HEK293 (cell line): Measurements from ENCODE around the gene TRIM27.

Experiments
- CTCF ChIA-PET: fragments of 350-600 bp; formaldehyde crosslinking; extraction: SDS; loops from one replicate; lab custom pipeline; 2021; ENCODE audit warnings: antibody characterized with exemption; lab: Yijun Ruan, JAX
- POLR2A ChIA-PET: fragments of 300-600 bp; formaldehyde crosslinking; extraction: SDS; loops from one replicate; lab custom pipeline; 2020; ENCODE audit warnings: antibody characterized with exemption, inconsistent platforms; lab: Yijun Ruan, JAX
- H3K27ac ChIP-seq: fragments of 200-500 bp; sonication (Bioruptor generic); 2 replicates; pipeline ENCODE4 v1.5.1; 2014; ENCODE audit warnings: low read depth, low read length, control low read depth, inconsistent platforms; ENCODE audit errors: extremely low read depth
- H3K36me3 ChIP-seq, 2 experiments: fragments of 200-500 bp in 1 of 2; sonication (Bioruptor generic) in 1 of 2; 1 replicate in 1 of 2; 2 replicates in 1 of 2; pipeline ENCODE4 v1.5.1; 2014 to 2017; ENCODE audit warnings: inconsistent platforms in 2 of 2, low read length in 2 of 2; ENCODE audit not compliant: control insufficient read depth in 2 of 2, insufficient read depth in 1 of 2
- H3K4me1 ChIP-seq: fragments of 200-500 bp; sonication (Bioruptor generic); 2 replicates; pipeline ENCODE4 v1.5.1; 2014; ENCODE audit warnings: mild to moderate bottlenecking, low read length, inconsistent platforms; ENCODE audit not compliant: control insufficient read depth, insufficient read depth
- H3K4me3 ChIP-seq: 2 replicates; pipeline ENCODE4 v1.5.1; 2011; ENCODE audit warnings: low read depth, mild to moderate bottlenecking, control low read depth, low read length, moderate library complexity
- H3K9me3 ChIP-seq: fragments of 200-500 bp; sonication (Bioruptor generic); 2 replicates; pipeline ENCODE4 v1.5.1; 2014; ENCODE audit warnings: low read depth, low read length, inconsistent platforms; ENCODE audit not compliant: control insufficient read depth, insufficient read depth
- KLF10 ChIP-seq: fragments of 450-650 bp; IDR thresholded peaks from 2 replicates; pipeline ENCODE4 v1.5.1; 2018; ENCODE audit warnings: missing biosample characterization, mild to moderate bottlenecking, missing genetic modification characterization
- MZF1 ChIP-seq: fragments of 450-650 bp; formaldehyde crosslinking; IDR thresholded peaks from 2 replicates; pipeline ENCODE4 v1.5.1; 2017; ENCODE audit warnings: missing biosample characterization, missing genetic modification characterization, borderline replicate concordance
- ZEB2 ChIP-seq: fragments of 450-650 bp; formaldehyde crosslinking; IDR thresholded peaks from 2 replicates; pipeline ENCODE4 v1.5.1; 2016; ENCODE audit warnings: missing biosample characterization, missing genetic modification characterization
- ZFP69B ChIP-seq: fragments of 450-650 bp; formaldehyde crosslinking; IDR thresholded peaks from 2 replicates; pipeline ENCODE4 v1.5.1; 2016; ENCODE audit warnings: missing biosample characterization, missing genetic modification characterization
- ZIC2 ChIP-seq: fragments of 450-650 bp; formaldehyde crosslinking; IDR thresholded peaks from 2 replicates; pipeline ENCODE4 v1.5.1; 2016; ENCODE audit warnings: missing biosample characterization, missing genetic modification characterization
- ZNF140 ChIP-seq: fragments of 450-650 bp; formaldehyde crosslinking; IDR thresholded peaks from 2 replicates; pipeline ENCODE4 v1.5.1; 2016; ENCODE audit warnings: missing biosample characterization, missing genetic modification characterization
- ZNF302 ChIP-seq: fragments of 450-650 bp; formaldehyde crosslinking; IDR thresholded peaks from 2 replicates; pipeline ENCODE4 v1.5.1; 2016; ENCODE audit warnings: missing biosample characterization, missing genetic modification characterization, low read depth
- ZNF354C ChIP-seq: fragments of 450-650 bp; formaldehyde crosslinking; IDR thresholded peaks from 2 replicates; pipeline ENCODE4 v1.5.1; 2016; ENCODE audit warnings: missing biosample characterization, missing genetic modification characterization, low read depth, borderline replicate concordance
- ZNF530 ChIP-seq: fragments of 450-650 bp; formaldehyde crosslinking; IDR thresholded peaks from 2 replicates; pipeline ENCODE4 v1.5.1; 2016; ENCODE audit warnings: low read depth, missing biosample characterization, missing genetic modification characterization
- ZNF623 ChIP-seq: fragments of 450-650 bp; formaldehyde crosslinking; IDR thresholded peaks from 2 replicates; pipeline ENCODE4 v1.5.1; 2016; ENCODE audit warnings: missing biosample characterization, missing genetic modification characterization
- ZNF777 ChIP-seq: fragments of 450-650 bp; formaldehyde crosslinking; IDR thresholded peaks from 2 replicates; pipeline ENCODE4 v1.5.1; 2017; ENCODE audit warnings: missing biosample characterization, missing genetic modification characterization, borderline replicate concordance
- ZNF792 ChIP-seq: fragments of 450-650 bp; formaldehyde crosslinking; IDR thresholded peaks from 2 replicates; pipeline ENCODE4 v1.5.1; 2016; ENCODE audit warnings: missing biosample characterization, missing genetic modification characterization
- ZXDB ChIP-seq: fragments of 450-650 bp; formaldehyde crosslinking; IDR thresholded peaks from 2 replicates; pipeline ENCODE4 v1.5.1; 2016; ENCODE audit warnings: missing biosample characterization, missing genetic modification characterization
- TF ChIP-seq, protein P1 (sequence below): fragments of 450-650 bp; formaldehyde crosslinking; IDR thresholded peaks from 2 replicates; pipeline ENCODE4 v1.5.1; 2017; ENCODE audit warnings: missing biosample characterization, missing genetic modification characterization
- TF ChIP-seq, protein P2 (sequence below): fragments of 450-650 bp; formaldehyde crosslinking; IDR thresholded peaks from 2 replicates; pipeline ENCODE4 v1.5.1; 2016; ENCODE audit warnings: missing biosample characterization, missing genetic modification characterization
- TF ChIP-seq, protein P3 (sequence below): fragments of 450-650 bp; formaldehyde crosslinking; IDR thresholded peaks from 2 replicates; pipeline ENCODE4 v1.5.1; 2016; ENCODE audit warnings: missing biosample characterization, missing genetic modification characterization
- TF ChIP-seq, protein P4 (sequence below): fragments of 450-650 bp; formaldehyde crosslinking; optimal IDR thresholded peaks from 2 replicates; pipeline ENCODE3; 2016; ENCODE audit warnings: missing biosample characterization, mild to moderate bottlenecking, missing genetic modification characterization
- TF ChIP-seq, protein P5 (sequence below): fragments of 450-650 bp; formaldehyde crosslinking; IDR thresholded peaks from 2 replicates; pipeline ENCODE4 v1.5.1; 2016; ENCODE audit warnings: missing biosample characterization, missing genetic modification characterization
- TF ChIP-seq, protein P6 (sequence below): fragments of 450-650 bp; formaldehyde crosslinking; IDR thresholded peaks from 2 replicates; pipeline ENCODE4 v1.5.1; 2017; ENCODE audit warnings: missing biosample characterization, missing genetic modification characterization
- TF ChIP-seq, protein P7 (sequence below): fragments of 450-650 bp; formaldehyde crosslinking; IDR thresholded peaks from 2 replicates; pipeline ENCODE4 v1.5.1; 2017; ENCODE audit warnings: missing biosample characterization, missing genetic modification characterization

The TRIM27 gene

DNA sequence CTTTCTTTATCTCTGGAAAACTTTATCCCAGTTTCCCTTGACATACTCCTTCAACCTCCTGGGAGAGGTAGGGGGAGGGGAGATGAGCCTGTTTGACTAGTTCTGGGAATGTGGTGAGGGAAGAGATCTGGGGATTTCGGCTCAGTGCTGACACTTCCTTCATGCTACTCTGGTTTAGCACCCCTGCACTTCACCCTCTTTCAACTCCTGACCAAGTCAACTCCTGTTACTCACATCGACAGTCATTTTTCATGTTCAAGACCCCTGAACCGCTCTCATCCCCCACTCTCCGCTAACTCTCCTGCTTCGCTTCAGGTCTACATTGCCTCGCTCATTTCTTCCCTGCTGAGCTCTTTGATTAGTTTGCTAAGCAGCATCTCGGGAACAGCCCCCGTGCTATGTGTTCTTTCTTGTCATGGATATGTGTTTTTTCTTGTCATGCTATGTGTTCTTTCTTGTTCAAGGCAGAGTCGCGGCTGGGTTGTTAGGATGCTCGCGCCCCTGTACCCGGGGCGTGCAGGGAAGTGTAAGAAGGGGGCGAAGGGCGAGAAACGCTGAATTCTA is 16.6 kb upstream of the TRIM27 start (continued):
- TF ChIP-seq, protein P1, sequence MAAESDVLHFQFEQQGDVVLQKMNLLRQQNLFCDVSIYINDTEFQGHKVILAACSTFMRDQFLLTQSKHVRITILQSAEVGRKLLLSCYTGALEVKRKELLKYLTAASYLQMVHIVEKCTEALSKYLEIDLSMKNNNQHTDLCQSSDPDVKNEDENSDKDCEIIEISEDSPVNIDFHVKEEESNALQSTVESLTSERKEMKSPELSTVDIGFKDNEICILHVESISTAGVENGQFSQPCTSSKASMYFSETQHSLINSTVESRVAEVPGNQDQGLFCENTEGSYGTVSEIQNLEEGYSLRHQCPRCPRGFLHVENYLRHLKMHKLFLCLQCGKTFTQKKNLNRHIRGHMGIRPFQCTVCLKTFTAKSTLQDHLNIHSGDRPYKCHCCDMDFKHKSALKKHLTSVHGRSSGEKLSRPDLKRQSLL (tag by site-specific recombination) = no peak
- TF ChIP-seq MZF1 (tag by site-specific recombination) = peak; percentile 87
- no peak for TF ChIP-seq ZNF530 (tag by site-specific recombination)
- TF ChIP-seq, protein P2, sequence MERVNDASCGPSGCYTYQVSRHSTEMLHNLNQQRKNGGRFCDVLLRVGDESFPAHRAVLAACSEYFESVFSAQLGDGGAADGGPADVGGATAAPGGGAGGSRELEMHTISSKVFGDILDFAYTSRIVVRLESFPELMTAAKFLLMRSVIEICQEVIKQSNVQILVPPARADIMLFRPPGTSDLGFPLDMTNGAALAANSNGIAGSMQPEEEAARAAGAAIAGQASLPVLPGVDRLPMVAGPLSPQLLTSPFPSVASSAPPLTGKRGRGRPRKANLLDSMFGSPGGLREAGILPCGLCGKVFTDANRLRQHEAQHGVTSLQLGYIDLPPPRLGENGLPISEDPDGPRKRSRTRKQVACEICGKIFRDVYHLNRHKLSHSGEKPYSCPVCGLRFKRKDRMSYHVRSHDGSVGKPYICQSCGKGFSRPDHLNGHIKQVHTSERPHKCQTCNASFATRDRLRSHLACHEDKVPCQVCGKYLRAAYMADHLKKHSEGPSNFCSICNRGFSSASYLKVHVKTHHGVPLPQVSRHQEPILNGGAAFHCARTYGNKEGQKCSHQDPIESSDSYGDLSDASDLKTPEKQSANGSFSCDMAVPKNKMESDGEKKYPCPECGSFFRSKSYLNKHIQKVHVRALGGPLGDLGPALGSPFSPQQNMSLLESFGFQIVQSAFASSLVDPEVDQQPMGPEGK = peak; percentile 25
- TF ChIP-seq ZFP69B = peak; percentile 23; the same call in 1 of the 2 replicates
- TF ChIP-seq, protein P3, sequence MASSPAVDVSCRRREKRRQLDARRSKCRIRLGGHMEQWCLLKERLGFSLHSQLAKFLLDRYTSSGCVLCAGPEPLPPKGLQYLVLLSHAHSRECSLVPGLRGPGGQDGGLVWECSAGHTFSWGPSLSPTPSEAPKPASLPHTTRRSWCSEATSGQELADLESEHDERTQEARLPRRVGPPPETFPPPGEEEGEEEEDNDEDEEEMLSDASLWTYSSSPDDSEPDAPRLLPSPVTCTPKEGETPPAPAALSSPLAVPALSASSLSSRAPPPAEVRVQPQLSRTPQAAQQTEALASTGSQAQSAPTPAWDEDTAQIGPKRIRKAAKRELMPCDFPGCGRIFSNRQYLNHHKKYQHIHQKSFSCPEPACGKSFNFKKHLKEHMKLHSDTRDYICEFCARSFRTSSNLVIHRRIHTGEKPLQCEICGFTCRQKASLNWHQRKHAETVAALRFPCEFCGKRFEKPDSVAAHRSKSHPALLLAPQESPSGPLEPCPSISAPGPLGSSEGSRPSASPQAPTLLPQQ (tag by site-specific recombination) = no peak
- TF ChIP-seq, protein P4, sequence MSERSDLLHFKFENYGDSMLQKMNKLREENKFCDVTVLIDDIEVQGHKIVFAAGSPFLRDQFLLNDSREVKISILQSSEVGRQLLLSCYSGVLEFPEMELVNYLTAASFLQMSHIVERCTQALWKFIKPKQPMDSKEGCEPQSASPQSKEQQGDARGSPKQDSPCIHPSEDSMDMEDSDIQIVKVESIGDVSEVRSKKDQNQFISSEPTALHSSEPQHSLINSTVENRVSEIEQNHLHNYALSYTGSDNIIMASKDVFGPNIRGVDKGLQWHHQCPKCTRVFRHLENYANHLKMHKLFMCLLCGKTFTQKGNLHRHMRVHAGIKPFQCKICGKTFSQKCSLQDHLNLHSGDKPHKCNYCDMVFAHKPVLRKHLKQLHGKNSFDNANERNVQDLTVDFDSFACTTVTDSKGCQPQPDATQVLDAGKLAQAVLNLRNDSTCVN = peak; percentile 70
- TF ChIP-seq ZIC2 (tag by site-specific recombination) = 0 out of 2 replicates have a peak, but pooled peaks have one; percentile 13
- TF ChIP-seq, protein P5, sequence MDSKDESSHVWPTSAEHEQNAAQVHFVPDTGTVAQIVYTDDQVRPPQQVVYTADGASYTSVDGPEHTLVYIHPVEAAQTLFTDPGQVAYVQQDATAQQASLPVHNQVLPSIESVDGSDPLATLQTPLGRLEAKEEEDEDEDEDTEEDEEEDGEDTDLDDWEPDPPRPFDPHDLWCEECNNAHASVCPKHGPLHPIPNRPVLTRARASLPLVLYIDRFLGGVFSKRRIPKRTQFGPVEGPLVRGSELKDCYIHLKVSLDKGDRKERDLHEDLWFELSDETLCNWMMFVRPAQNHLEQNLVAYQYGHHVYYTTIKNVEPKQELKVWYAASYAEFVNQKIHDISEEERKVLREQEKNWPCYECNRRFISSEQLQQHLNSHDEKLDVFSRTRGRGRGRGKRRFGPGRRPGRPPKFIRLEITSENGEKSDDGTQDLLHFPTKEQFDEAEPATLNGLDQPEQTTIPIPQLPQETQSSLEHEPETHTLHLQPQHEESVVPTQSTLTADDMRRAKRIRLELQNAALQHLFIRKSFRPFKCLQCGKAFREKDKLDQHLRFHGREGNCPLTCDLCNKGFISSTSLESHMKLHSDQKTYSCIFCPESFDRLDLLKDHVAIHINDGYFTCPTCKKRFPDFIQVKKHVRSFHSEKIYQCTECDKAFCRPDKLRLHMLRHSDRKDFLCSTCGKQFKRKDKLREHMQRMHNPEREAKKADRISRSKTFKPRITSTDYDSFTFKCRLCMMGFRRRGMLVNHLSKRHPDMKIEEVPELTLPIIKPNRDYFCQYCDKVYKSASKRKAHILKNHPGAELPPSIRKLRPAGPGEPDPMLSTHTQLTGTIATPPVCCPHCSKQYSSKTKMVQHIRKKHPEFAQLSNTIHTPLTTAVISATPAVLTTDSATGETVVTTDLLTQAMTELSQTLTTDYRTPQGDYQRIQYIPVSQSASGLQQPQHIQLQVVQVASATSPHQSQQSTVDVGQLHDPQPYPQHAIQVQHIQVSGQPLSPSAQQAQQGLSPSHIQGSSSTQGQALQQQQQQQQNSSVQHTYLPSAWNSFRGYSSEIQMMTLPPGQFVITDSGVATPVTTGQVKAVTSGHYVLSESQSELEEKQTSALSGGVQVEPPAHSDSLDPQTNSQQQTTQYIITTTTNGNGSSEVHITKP (tag by site-specific recombination) = peak; percentile 55
- TF ChIP-seq ZXDB (tag by site-specific recombination) = 0 out of 2 replicates have a peak, but pooled peaks have one; percentile 1
- TF ChIP-seq, all 188 proteins: peak for 22

DNA sequence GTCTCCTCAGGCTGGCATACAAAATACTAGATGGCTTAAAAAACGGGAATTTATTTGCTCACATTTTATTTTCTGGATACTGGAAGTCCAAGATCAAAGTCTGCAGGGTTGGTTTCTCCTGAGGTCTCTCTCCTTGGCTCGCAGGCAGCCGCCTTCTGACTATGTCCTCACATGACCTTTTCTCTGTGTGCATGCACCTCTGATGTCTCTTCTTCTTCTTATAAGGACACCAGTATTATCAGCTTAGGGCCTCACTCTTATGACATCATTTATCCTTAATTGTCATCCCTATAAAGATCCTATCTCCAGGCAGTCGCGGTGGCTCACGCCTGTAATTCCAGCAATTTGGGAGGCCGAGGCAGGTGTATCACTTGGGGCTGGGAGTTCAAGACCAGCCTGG is 9.3 kb upstream of the TRIM27 start:
- Histone ChIP-seq H3K27ac (no peak overlapping the region), H3K9me3 (no peaks in the 10 kb centered on the region), H3K36me3 (no peaks in the 10 kb centered on the region), H3K4me3 (no peak overlapping the region), H3K4me1 (no peaks in the 10 kb centered on the region)
- ChIA-PET POLR2A (interaction anchor here (1.1 to 2.3 kb wide), 2 partner anchors 9 kb away, joined by 6 read pairs; partner anchors contain the start of gene TRIM27), CTCF (interaction anchor here (1.7 kb wide), 1 partner anchor 95 kb away, joined by 7 read pairs; no protein-coding TSS in a partner anchor)
- TF ChIP-seq, protein P6, sequence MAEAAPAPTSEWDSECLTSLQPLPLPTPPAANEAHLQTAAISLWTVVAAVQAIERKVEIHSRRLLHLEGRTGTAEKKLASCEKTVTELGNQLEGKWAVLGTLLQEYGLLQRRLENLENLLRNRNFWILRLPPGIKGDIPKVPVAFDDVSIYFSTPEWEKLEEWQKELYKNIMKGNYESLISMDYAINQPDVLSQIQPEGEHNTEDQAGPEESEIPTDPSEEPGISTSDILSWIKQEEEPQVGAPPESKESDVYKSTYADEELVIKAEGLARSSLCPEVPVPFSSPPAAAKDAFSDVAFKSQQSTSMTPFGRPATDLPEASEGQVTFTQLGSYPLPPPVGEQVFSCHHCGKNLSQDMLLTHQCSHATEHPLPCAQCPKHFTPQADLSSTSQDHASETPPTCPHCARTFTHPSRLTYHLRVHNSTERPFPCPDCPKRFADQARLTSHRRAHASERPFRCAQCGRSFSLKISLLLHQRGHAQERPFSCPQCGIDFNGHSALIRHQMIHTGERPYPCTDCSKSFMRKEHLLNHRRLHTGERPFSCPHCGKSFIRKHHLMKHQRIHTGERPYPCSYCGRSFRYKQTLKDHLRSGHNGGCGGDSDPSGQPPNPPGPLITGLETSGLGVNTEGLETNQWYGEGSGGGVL = no peak
- TF ChIP-seq ZIC2 (tag by site-specific recombination) (no peak), ZNF140 (tag by site-specific recombination) (no peak), ZNF777 (tag by site-specific recombination) (no peak), ZNF302 (tag by site-specific recombination) (no peak), ZEB2 (tag by site-specific recombination) (no peak), ZNF623 (tag by site-specific recombination) (no peak), ZNF354C (tag by site-specific recombination) (no peak), KLF10 (no peak), ZNF792 (tag by site-specific recombination) (no peak)
- TF ChIP-seq, protein P7, sequence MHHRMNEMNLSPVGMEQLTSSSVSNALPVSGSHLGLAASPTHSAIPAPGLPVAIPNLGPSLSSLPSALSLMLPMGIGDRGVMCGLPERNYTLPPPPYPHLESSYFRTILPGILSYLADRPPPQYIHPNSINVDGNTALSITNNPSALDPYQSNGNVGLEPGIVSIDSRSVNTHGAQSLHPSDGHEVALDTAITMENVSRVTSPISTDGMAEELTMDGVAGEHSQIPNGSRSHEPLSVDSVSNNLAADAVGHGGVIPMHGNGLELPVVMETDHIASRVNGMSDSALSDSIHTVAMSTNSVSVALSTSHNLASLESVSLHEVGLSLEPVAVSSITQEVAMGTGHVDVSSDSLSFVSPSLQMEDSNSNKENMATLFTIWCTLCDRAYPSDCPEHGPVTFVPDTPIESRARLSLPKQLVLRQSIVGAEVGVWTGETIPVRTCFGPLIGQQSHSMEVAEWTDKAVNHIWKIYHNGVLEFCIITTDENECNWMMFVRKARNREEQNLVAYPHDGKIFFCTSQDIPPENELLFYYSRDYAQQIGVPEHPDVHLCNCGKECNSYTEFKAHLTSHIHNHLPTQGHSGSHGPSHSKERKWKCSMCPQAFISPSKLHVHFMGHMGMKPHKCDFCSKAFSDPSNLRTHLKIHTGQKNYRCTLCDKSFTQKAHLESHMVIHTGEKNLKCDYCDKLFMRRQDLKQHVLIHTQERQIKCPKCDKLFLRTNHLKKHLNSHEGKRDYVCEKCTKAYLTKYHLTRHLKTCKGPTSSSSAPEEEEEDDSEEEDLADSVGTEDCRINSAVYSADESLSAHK (tag by site-specific recombination) = no peak
